GM12801 (cell line): ENCODE results near the gene DAAM1.

Experiments used
- CTCF ChIP-seq: IDR thresholded peaks from one replicate; pipeline ENCODE4 v1.5.1; 2011; ENCODE audit warnings: control low read depth; ENCODE audit not compliant: insufficient read length; ENCODE audit errors: extremely low read depth

Gene DAAM1

GRCh38 chr14:59358784-59359183, 170.3 kb downstream of the DAAM1 start:
- no peak for TF ChIP-seq CTCF

GRCh38 chr14:59359431-59360124, 171.1 kb downstream of the DAAM1 start:
- TF ChIP-seq CTCF, result no peak

GRCh38 chr14:59360233-59360632, 171.8 kb downstream of the DAAM1 start:
- TF ChIP-seq CTCF, result no peak

- TF ChIP-seq CTCF, result no peak
Measured at GRCh38 chr14:59360923-59361794, 172.7 kb downstream of the DAAM1 start.

GRCh38 chr14:59362513-59362912, 174.0 kb downstream of the DAAM1 start:
- TF ChIP-seq CTCF, result no peak

GRCh38 chr14:59363531-59364226, 175.2 kb downstream of the DAAM1 start:
- no peak for TF ChIP-seq CTCF

- no peak for TF ChIP-seq CTCF
Measured at GRCh38 chr14:59370158-59370742, 181.8 kb downstream of the DAAM1 start.
